Liver (tissue), 9 donors: Measurements from ENCODE around the gene M6PR. TPM values are rescaled to one million over a fixed set of nuclear protein-coding genes. Genes with fewer than 3 reads are reported as not detected.

Source experiments
- DNase-seq: peaks from one replicate; pipeline ENCODE4 v3.0.0-alpha.2; 2017; ENCODE audit warnings: low spot score
- H3K27ac ChIP-seq, 2 donors: one replicate each; pipeline ENCODE4 v1.7.0; 2013; ENCODE audit warnings: inconsistent platforms in 2 of 2, low read length in 2 of 2, control low read depth in 1 of 2, low read depth in 1 of 2, mild to moderate bottlenecking in 1 of 2
- H3K27me3 ChIP-seq, 4 donors: one replicate each; pipeline versions ENCODE4 v1.6.1 to v1.7.0; 2013; ENCODE audit warnings: low read length in 3 of 4, inconsistent platforms in 1 of 4, mild to moderate bottlenecking in 1 of 4, moderate library complexity in 1 of 4; ENCODE audit not compliant: control insufficient read depth in 4 of 4, insufficient read depth in 4 of 4
- H3K36me3 ChIP-seq, 4 donors: one replicate each; pipeline versions ENCODE4 v1.6.1 to v1.7.0; 2013; ENCODE audit warnings: low read length in 3 of 4, mild to moderate bottlenecking in 3 of 4, low read depth in 1 of 4, moderate library complexity in 1 of 4; ENCODE audit not compliant: control insufficient read depth in 4 of 4, insufficient read depth in 3 of 4
- H3K4me1 ChIP-seq, 4 donors: one replicate each; pipeline versions ENCODE4 v1.6.1 to v1.7.0; 2013; ENCODE audit warnings: low read length in 3 of 4, mild to moderate bottlenecking in 3 of 4, moderate library complexity in 1 of 4; ENCODE audit not compliant: control insufficient read depth in 4 of 4, insufficient read depth in 4 of 4
- H3K4me3 ChIP-seq, 3 donors: one replicate each; pipeline versions ENCODE4 v1.6.1 to v1.7.0; 2013; ENCODE audit warnings: low read length in 3 of 3, control low read depth in 1 of 3, low read depth in 1 of 3, mild to moderate bottlenecking in 1 of 3
- H3K9ac ChIP-seq, 2 donors: one replicate each; pipeline ENCODE4 v1.7.0; 2013; ENCODE audit warnings: low read length in 2 of 2, mild to moderate bottlenecking in 2 of 2, moderate library complexity in 2 of 2, control low read depth in 1 of 2, low read depth in 1 of 2
- H3K9me3 ChIP-seq, 4 donors: one replicate each; pipeline versions ENCODE4 v1.6.1 to v1.7.0; 2013; ENCODE audit warnings: low read length in 3 of 4; ENCODE audit not compliant: control insufficient read depth in 4 of 4
- ATF3 ChIP-seq: IDR thresholded peaks from 2 replicates; pipeline ENCODE4 v1.6.1; 2016; ENCODE audit warnings: antibody characterized with exemption
- CTCF ChIP-seq: fragments of 150-350 bp; IDR thresholded peaks from 2 replicates; pipeline ENCODE4 v1.5.1; 2017; ENCODE audit warnings: improper control_type of control experiment, low read depth, low read length; ENCODE audit not compliant: missing input control
- EGR1 ChIP-seq, 2 donors: IDR thresholded peaks; 2 replicates each; pipeline ENCODE4 v1.6.1; 2016 to 2018; ENCODE audit warnings: antibody characterized with exemption in 2 of 2, low read depth in 2 of 2
- GABPA ChIP-seq, 2 donors: IDR thresholded peaks in 1 of 2; conservative IDR thresholded peaks in 1 of 2; 2 replicates each; pipeline ENCODE4 v1.6.1; 2016; ENCODE audit warnings: antibody characterized with exemption in 2 of 2, mild to moderate bottlenecking in 1 of 2, moderate library complexity in 1 of 2
- HNF4G ChIP-seq: IDR thresholded peaks from 2 replicates; pipeline ENCODE4 v1.6.1; 2016; ENCODE audit warnings: antibody characterized with exemption
- JUND ChIP-seq, 2 donors: IDR thresholded peaks; 2 replicates each; pipeline ENCODE4 v1.6.1; 2016; ENCODE audit warnings: antibody characterized with exemption in 2 of 2
- RXRA ChIP-seq, 2 donors: IDR thresholded peaks; 2 replicates each; pipeline ENCODE4 v1.6.1; 2017 to 2018; ENCODE audit warnings: antibody characterized with exemption in 2 of 2, mild to moderate bottlenecking in 1 of 2
- SP1 ChIP-seq: IDR thresholded peaks from 2 replicates; pipeline ENCODE4 v1.6.1; 2018; ENCODE audit warnings: antibody characterized with exemption, mild to moderate bottlenecking
- YY1 ChIP-seq: IDR thresholded peaks from 2 replicates; pipeline ENCODE4 v1.6.1; 2016; ENCODE audit warnings: antibody characterized with exemption, mild to moderate bottlenecking
- ZBTB33 ChIP-seq: IDR thresholded peaks from 2 replicates; pipeline ENCODE4 v1.6.1; 2016; ENCODE audit warnings: antibody characterized with exemption
- WGBS: extraction: QIAGEN DNeasy Blood & Tissue Kit; methylation state at CpG from one replicate; pipeline ENCODE4 v1.1.7; 2013; 5-methylcytosine and 5-hydroxymethylcytosine counted together
- polyA plus RNA-seq, 2 donors: library from polyadenylated mRNA; stranded (reverse) in 1 of 2; unstranded in 1 of 2; fragments of 200-250 nt in 1 of 2; fragments of >200 nt in 1 of 2; fragmentation: Nextera tagmentation in 1 of 2; extraction: Ambion mirVana in 1 of 2; gene quantifications; one replicate each; pipeline versions ENCODE4 v1.2.1 to v1.2.3, GENCODE V29; 2013 to 2015
- total RNA-seq, 2 donors: library from RNA; depleted of rRNA; stranded (reverse); fragments of >200 nt; gene quantifications; one replicate each; pipeline ENCODE4 v1.2.3, GENCODE V29; 2014
- donor health status: healthy.
- donor health status: healthy.
- donor health status: healthy.
- donor health status: healthy.
- donor health status: healthy.

The M6PR gene
- total and polyA plus RNA-seq, 4 donors = 38.7 to 118 (median 46.7) TPM

GRCh38 chr12:8891976-8892375 is 57.5 kb downstream of the M6PR start:
- H3K9ac ChIP-seq = no peak overlapping the region
- H3K36me3 ChIP-seq = no peaks in the 10 kb centered on the region
- no peaks in the 10 kb centered on the region for H3K9me3 ChIP-seq
- TF ChIP-seq ATF3 (no peak), SP1 (no peak), RXRA (IDR thresholded peaks at IDR 0.05) (no peak), EGR1 (IDR thresholded peaks at IDR 0.05; ENCODE audit: low read depth in 2 of 2) (no peak), GABPA (IDR thresholded peaks at IDR 0.05 in 1 of 2, conservative IDR thresholded peaks at IDR 0.05 in 1 of 2) (no peak), JUND (IDR thresholded peaks at IDR 0.05) (no peak), HNF4G (no peak), ZBTB33 (no peak), CTCF (no peak), YY1 (no peak)
- H3K4me3 ChIP-seq = no peak overlapping the region
- no peaks in the 10 kb centered on the region for H3K27me3 ChIP-seq
- H3K4me1 ChIP-seq = peaks cover 0 to 3% (median 0%) of the 10 kb centered on the region in 4 donors
- 97% methylated on average over 3 of the region's 3 CpGs for WGBS
- H3K27ac ChIP-seq = no peak overlapping the region
- DNase-seq = no peak

Other genes starting within 250 kb of the M6PR start
- under 1 TPM in 1 of 2 donors, not detected in 1; 0.19 TPM for gene A2ML1, start 127.0 kb downstream of the M6PR start, total RNA-seq
- under 1 TPM in 1 of 2 donors, not detected in 1; 0.03 TPM for gene A2ML1, start 127.0 kb downstream of the M6PR start, polyA plus RNA-seq
- gene PHC1, start 35.1 kb downstream of the M6PR start, total RNA-seq = 1 to 10 TPM; 4.1 to 7.6 TPM
- 1 to 10 TPM; 2.4 to 3.7 TPM for gene PHC1, start 35.1 kb downstream of the M6PR start, polyA plus RNA-seq
- gene KLRG1, start 39.9 kb upstream of the M6PR start, total RNA-seq = 1 to 10 TPM; 2.4 to 2.8 TPM
- gene KLRG1, start 39.9 kb upstream of the M6PR start, polyA plus RNA-seq = 1 to 10 TPM in 1 of 2 donors, under 1 TPM in 1; 0.95 to 2.7 TPM
- gene A2M, start 166.3 kb upstream of the M6PR start, total RNA-seq = 1,000 to 10,000 TPM; 1,731 to 2,199 TPM
- gene A2M, start 166.3 kb upstream of the M6PR start, polyA plus RNA-seq = 1,000 to 10,000 TPM; 1,904 to 2,622 TPM